K562 (cell line): ENCODE measurements around the gene SLC5A11. TPM values are rescaled to one million over a fixed set of nuclear protein-coding genes. Genes with fewer than 3 reads are reported as not detected.

Source experiments
- ARNT ChIP-seq, 2 experiments: fragments of 450-650 bp; IDR thresholded peaks; 2 replicates each; pipeline ENCODE4 v1.6.1; 2016; ENCODE audit warnings: mild to moderate bottlenecking in 1 of 2
- ETV6 ChIP-seq, 3 experiments: fragments of 150-350 bp in 1 of 3; sonication (generic) in 1 of 3; formaldehyde crosslinking in 1 of 3; IDR thresholded peaks; 2 replicates each; pipeline versions ENCODE4 v1.6.1 to v1.8.0; 2014 to 2022; ENCODE audit warnings: borderline replicate concordance in 2 of 3, low read depth in 2 of 3, antibody characterized with exemption in 1 of 3, low read length in 1 of 3, mild to moderate bottlenecking in 1 of 3, missing genetic modification reagents in 1 of 3
- PTTG1 ChIP-seq: fragments of 450-650 bp; IDR thresholded peaks from 2 replicates; pipeline ENCODE4 v1.6.1; 2016; ENCODE audit warnings: low read depth, mild to moderate bottlenecking, missing genetic modification characterization, missing compliant biosample characterization
- ZBTB33 ChIP-seq: sonication (generic); formaldehyde crosslinking; IDR thresholded peaks from 2 replicates; pipeline ENCODE4 v1.8.1; 2023; ENCODE audit warnings: mild to moderate bottlenecking, missing genetic modification reagents
- ZBTB9 ChIP-seq: fragments of 450-650 bp; formaldehyde crosslinking; IDR thresholded peaks from 2 replicates; pipeline ENCODE4 v1.4.0; 2020; ENCODE audit warnings: mild to moderate bottlenecking, moderate library complexity
- ZNF518B ChIP-seq: fragments of 250-450 bp; sonication (Bioruptor Pico); IDR thresholded peaks from 2 replicates; pipeline ENCODE4 v1.5.0; 2021; ENCODE audit warnings: mild to moderate bottlenecking, moderate library complexity
- polyA plus RNA-seq, 8 experiments: library from polyadenylated mRNA; depleted of rRNA in 4 of 8; stranded (reverse) in 5 of 8; unstranded in 3 of 8; fragments of >200 nt; fragmentation: Nextera tagmentation in 2 of 8; fragmentation: Illumina TruSeq in 1 of 8; extraction: Ambion mirVana in 2 of 8; extraction: Trizol in 1 of 8; gene quantifications; 2 replicates each; pipeline versions ENCODE4 v1.2.1 to v1.2.3, GENCODE V29; 2011 to 2014; ENCODE audit warnings: inconsistent platforms in 1 of 8, missing spikeins in 1 of 8
- total RNA-seq, 7 experiments: library from RNA; depleted of rRNA in 6 of 7; stranded (reverse); fragments of >200 nt in 6 of 7; fragmentation: Illumina TruSeq in 2 of 7; extraction: Trizol in 2 of 7; gene quantifications; 2 replicates each; pipeline versions ENCODE4 v1.2.1 to v1.2.3, GENCODE V29; 2011 to 2021; ENCODE audit warnings: low replicate concordance in 1 of 7

The SLC5A11 gene
- total and polyA plus RNA-seq, 9 of the 15 experiments (the other 6 are each of a cell fraction or from before 2014, with no cell fraction given), result 0.04 to 0.25 (median 0.11) TPM; not detected in 3

GRCh38 chr16:24939738-24940137 is 94.0 kb downstream of the SLC5A11 start (continued):
- TF ChIP-seq ZNF518B (CRISPR knock-in tag) (no peak), ZBTB33 (no peak), ZBTB9 (CRISPR knock-in tag) (no peak), PTTG1 (tag) (no peak), ETV6 (IDR thresholded peaks at IDR 0.05; ENCODE audit: borderline replicate concordance in 1 of 2, low read depth in 2 of 2, low read length in 1 of 2) (no peak), ETV6 (CRISPR knock-in tag; IDR thresholded peaks at IDR 0.05; ENCODE audit: borderline replicate concordance) (no peak), ARNT (IDR thresholded peaks at IDR 0.05) (no peak)
